Mesothelial cell of epicardium (in vitro differentiated cells): Measurements from ENCODE around the gene VWA8. TPM values are rescaled to one million over a fixed set of nuclear protein-coding genes. Genes with fewer than 3 reads are reported as not detected.
A peak's percentile ranks its signal among the peaks of the same experiment; 100 is the strongest.

Experiments
- DNase-seq, 2 experiments: peaks; one replicate each; pipeline ENCODE4 v3.0.0; 2021; ENCODE audit warnings: low spot score in 2 of 2; ENCODE audit not compliant: unreplicated experiment in 2 of 2
- H3K27ac Mint-ChIP-seq: 2 replicates; pipeline ENCODE4 v1.8.0; 2021; ENCODE audit warnings: mixed read lengths
- H3K27me3 Mint-ChIP-seq: 2 replicates; pipeline ENCODE4 v1.8.0; 2021; ENCODE audit warnings: low read depth, mixed read lengths
- H3K36me3 Mint-ChIP-seq: 2 replicates; pipeline ENCODE4 v1.8.0; 2021; ENCODE audit warnings: mixed read lengths
- H3K4me1 Mint-ChIP-seq: 2 replicates; pipeline ENCODE4 v1.8.0; 2021; ENCODE audit warnings: mixed read lengths
- H3K4me3 Mint-ChIP-seq: 2 replicates; pipeline ENCODE4 v1.8.0; 2021; ENCODE audit warnings: mild to moderate bottlenecking, moderate library complexity, mixed read lengths
- H3K9me3 Mint-ChIP-seq: 2 replicates; pipeline ENCODE4 v1.8.0; 2021; ENCODE audit warnings: mixed read lengths
- CTCF ChIP-seq: fragments of 200-600 bp; sonication (generic); IDR thresholded peaks from one replicate; pipeline ENCODE4 v1.5.0; 2021; ENCODE audit warnings: antibody characterized with exemption; ENCODE audit not compliant: unreplicated experiment
- total RNA-seq: library from RNA; stranded (reverse); gene quantifications from 3 replicates; pipeline ENCODE4 v1.2.1, GENCODE V29; 2021

VWA8 gene
- total RNA-seq, result 19.5 to 20.8 TPM (median 20.0 TPM) in 3 replicates

- Mint-ChIP-seq H3K36me3 (no peaks in the 10 kb centered on the region), H3K27me3 (peaks cover 2% of the 10 kb centered on the region), H3K9me3 (no peaks in the 10 kb centered on the region), H3K4me3 (peak within 1 kb of the TSS; percentile 88), H3K4me1 (peaks cover 30% of the 10 kb centered on the region), H3K27ac (peak within 1 kb of the TSS; percentile 95)
- DNase-seq, result peak; percentile 53 to 76
- TF ChIP-seq CTCF, result no peak
Measured at GRCh38 chr13:41960637-41961465, at the start of gene VWA8. Gene VWA8, minus strand, starts transcription at chr13:41961109. Its CDS starts 94 bp downstream, at chr13:41961015.

GRCh38 chr13:42009057-42009456 lies 48.1 kb upstream of the VWA8 start:
- DNase-seq, result no peak
- Mint-ChIP-seq H3K4me1 (peaks cover 21% of the 10 kb centered on the region), H3K9me3 (no peaks in the 10 kb centered on the region), H3K36me3 (no peaks in the 10 kb centered on the region), H3K27me3 (no peaks in the 10 kb centered on the region), H3K27ac (no peak overlapping the region), H3K4me3 (no peak overlapping the region)
- no peak for TF ChIP-seq CTCF

- H3K4me1 Mint-ChIP-seq, result peaks cover 21% of the 10 kb centered on the region
- H3K27ac Mint-ChIP-seq, result peak overlapping the region; percentile 40
- TF ChIP-seq CTCF, result no peak
- no peaks in the 10 kb centered on the region for H3K9me3 Mint-ChIP-seq
- no peaks in the 10 kb centered on the region for H3K27me3 Mint-ChIP-seq
- no peak overlapping the region for H3K4me3 Mint-ChIP-seq
- no peak for DNase-seq
- H3K36me3 Mint-ChIP-seq, result no peaks in the 10 kb centered on the region
Measured at GRCh38 chr13:42007844-42008243, 46.9 kb upstream of the VWA8 start.

- no peak for DNase-seq
- Mint-ChIP-seq H3K4me3 (no peak overlapping the region), H3K36me3 (no peaks in the 10 kb centered on the region), H3K27ac (no peak overlapping the region), H3K9me3 (no peaks in the 10 kb centered on the region), H3K4me1 (peaks cover 18% of the 10 kb centered on the region), H3K27me3 (no peaks in the 10 kb centered on the region)
- TF ChIP-seq CTCF, result no peak
Measured at GRCh38 chr13:42002066-42002465, 41.2 kb upstream of the VWA8 start.

- TF ChIP-seq CTCF, result no peak
- Mint-ChIP-seq H3K36me3 (no peaks in the 10 kb centered on the region), H3K27ac (peak overlapping the region; percentile 84), H3K4me1 (peaks cover 18% of the 10 kb centered on the region), H3K9me3 (no peaks in the 10 kb centered on the region), H3K27me3 (no peaks in the 10 kb centered on the region), H3K4me3 (peak overlapping the region; percentile 6)
- DNase-seq, result peak in 1 of 2 experiments; percentile 41
Measured at GRCh38 chr13:42001580-42001979, 40.7 kb upstream of the VWA8 start.
